HepG2 (cell line): ENCODE results near the gene COL18A1. TPM values are rescaled to one million over a fixed set of nuclear protein-coding genes. Genes with fewer than 3 reads are reported as not detected.

ENCODE experiments used
- ATAC-seq: fragments of 200-7000 bp; cut with Tn5 transposase; 3 replicates; pipeline ENCODE4 v1.9.1; 2020; ENCODE audit warnings: mild to moderate bottlenecking, moderate library complexity
- BruUV-seq: library from RNA; stranded (reverse); fragments of 400-500 nt; replicated peaks from 2 replicates; lab custom pipeline; 2021; lab: Mats Ljungman, UMichigan
- CTCF ChIA-PET: fragments of 300-600 bp; formaldehyde crosslinking; extraction: SDS; loops from one replicate; lab custom pipeline; 2021; ENCODE audit warnings: low total read pairs, inconsistent platforms, low intra/inter-chr PET ratio; lab: Yijun Ruan, JAX
- POLR2A ChIA-PET: fragments of 350-600 bp; sonication (Branson Sonifier 250); formaldehyde crosslinking; loops from one replicate; lab custom pipeline; 2020; ENCODE audit warnings: antibody characterized with exemption, inconsistent platforms; lab: Yijun Ruan, JAX
- DNase-seq: peaks from one replicate; pipeline ENCODE4 v3.0.0-alpha.2; 2015; ENCODE audit warnings: low spot score
- FAIRE-seq: peaks from 3 replicates; lab custom pipeline; 2011; peaks lifted over from hg19 to GRCh38; lab: Jason Lieb, UNC
- H2AFZ ChIP-seq: one replicate; pipeline ENCODE4 v1.6.1; 2011; ENCODE audit warnings: low read length, inconsistent platforms
- H3K27ac ChIP-seq: fragments of 300-600 bp; 3 replicates; pipeline ENCODE4 v1.8.0; 2011; ENCODE audit warnings: mixed run types, mild to moderate bottlenecking, mixed read lengths, low read length, inconsistent platforms; ENCODE audit not compliant: insufficient read depth; ENCODE audit errors: extremely low read length
- H3K27me3 ChIP-seq, 2 experiments: fragments of 200-600 bp in 1 of 2; 2 replicates in 1 of 2; 3 replicates in 1 of 2; pipeline versions ENCODE4 v1.6.0 to v1.8.0; 2011; ENCODE audit warnings: low read length in 2 of 2, mild to moderate bottlenecking in 2 of 2, moderate library complexity in 2 of 2, inconsistent platforms in 1 of 2; ENCODE audit not compliant: insufficient read depth in 2 of 2, control insufficient read depth in 1 of 2
- H3K36me3 ChIP-seq, 2 experiments: fragments of 200-600 bp in 1 of 2; replicated peaks in 1 of 2; 2 replicates in 1 of 2; 3 replicates in 1 of 2; pipeline versions ENCODE4 v1.5.1 to v1.8.0; 2011; ENCODE audit warnings: low read length in 2 of 2, inconsistent platforms in 1 of 2; ENCODE audit not compliant: insufficient read depth in 2 of 2, control insufficient read depth in 1 of 2
- H3K4me1 ChIP-seq: 2 replicates; pipeline ENCODE4 v1.5.1; 2012; ENCODE audit warnings: low read length, inconsistent platforms; ENCODE audit not compliant: insufficient read depth
- H3K4me2 ChIP-seq: 2 replicates; pipeline ENCODE4 v1.6.0; 2011; ENCODE audit warnings: low read depth, low read length, inconsistent platforms
- H3K4me3 ChIP-seq, 3 experiments: fragments of 200-600 bp in 1 of 3; sonication (generic), shearing (Covaris generic) in 1 of 3; replicated peaks in 1 of 3; 2 replicates each; pipeline ENCODE4 v1.5.1; 2011 to 2016; ENCODE audit warnings: low read length in 3 of 3, inconsistent platforms in 2 of 3, low read depth in 2 of 3, mild to moderate bottlenecking in 2 of 3, control low read depth in 1 of 3, mixed read lengths in 1 of 3; ENCODE audit not compliant: insufficient read depth in 1 of 3
- H3K79me2 ChIP-seq: one replicate; pipeline ENCODE4 v1.6.1; 2011; ENCODE audit warnings: low read length, inconsistent platforms; ENCODE audit not compliant: insufficient read depth
- H3K9ac ChIP-seq: 2 replicates; pipeline ENCODE4 v1.6.0; 2011; ENCODE audit warnings: mild to moderate bottlenecking, low read depth, low read length, inconsistent platforms; ENCODE audit not compliant: insufficient read depth
- H3K9me3 ChIP-seq: 2 replicates; pipeline ENCODE4 v1.5.1; 2012; ENCODE audit warnings: mild to moderate bottlenecking, low read length
- H4K20me1 ChIP-seq: 2 replicates; pipeline ENCODE4 v1.6.0; 2011; ENCODE audit warnings: inconsistent platforms, mild to moderate bottlenecking, low read length, moderate library complexity; ENCODE audit not compliant: insufficient read depth
- CREM ChIP-seq, 2 experiments: sonication (generic) in 1 of 2; formaldehyde crosslinking in 1 of 2; IDR thresholded peaks; 2 replicates each; pipeline versions ENCODE4 v1.4.0 to v1.6.1; 2016 to 2020; ENCODE audit warnings: antibody characterized with exemption in 1 of 2, mild to moderate bottlenecking in 1 of 2, missing genetic modification reagents in 1 of 2
- GTF2F1 ChIP-seq: fragments of 150-350 bp; IDR thresholded peaks from 2 replicates; pipeline ENCODE4 v1.6.1; 2014; ENCODE audit warnings: low read length
- MEIS1 ChIP-seq: sonication (generic); formaldehyde crosslinking; IDR thresholded peaks from 2 replicates; pipeline ENCODE4 v1.9.0; 2021; ENCODE audit warnings: mild to moderate bottlenecking, missing genetic modification reagents, moderate library complexity, borderline replicate concordance
- NFYB ChIP-seq: sonication (generic); formaldehyde crosslinking; IDR thresholded peaks from 2 replicates; pipeline ENCODE4 v1.4.0; 2020; ENCODE audit warnings: missing genetic modification reagents
- THRA ChIP-seq: sonication (generic); formaldehyde crosslinking; IDR thresholded peaks from 2 replicates; pipeline ENCODE4 v1.4.0; 2020; ENCODE audit warnings: missing genetic modification reagents, borderline replicate concordance
- ZFP36 ChIP-seq: fragments of 150-350 bp; IDR thresholded peaks from 2 replicates; pipeline ENCODE4 v1.6.1; 2018; ENCODE audit warnings: borderline replicate concordance, low read length, low read depth; ENCODE audit not compliant: partially characterized antibody
- ZNF230 ChIP-seq: sonication (generic); formaldehyde crosslinking; IDR thresholded peaks from 2 replicates; pipeline ENCODE4 v1.4.0; 2020; ENCODE audit warnings: mild to moderate bottlenecking, missing genetic modification reagents
- ZNF468 ChIP-seq: sonication (generic); formaldehyde crosslinking; IDR thresholded peaks from 2 replicates; pipeline ENCODE4 v1.8.0; 2022; ENCODE audit warnings: mild to moderate bottlenecking, moderate library complexity, missing genetic modification reagents
- ZNF720 ChIP-seq: sonication (generic); formaldehyde crosslinking; IDR thresholded peaks from 2 replicates; pipeline ENCODE4 v1.4.0; 2020; ENCODE audit warnings: missing genetic modification reagents
- WGBS: methylation state at CpG from one replicate; pipeline ENCODE4 v1.1.6; 2017; ENCODE audit warnings: low lambda C conversion rate; 5-methylcytosine and 5-hydroxymethylcytosine counted together
- in situ Hi-C: cut with HindIII; loops from 2 replicates; pipeline ENCODE4 v1.10.0; 2017; ENCODE audit warnings: low pct_unique_long_range_greater_than_20kb; ENCODE audit not compliant: extremely low pct_ligation_motif_present
- intact Hi-C: fragments of 100-400 bp; cut with micrococcal nuclease; formaldehyde crosslinking; loops from one replicate; pipeline ENCODE4 v1.10.0; 2022; ENCODE audit not compliant: unreplicated experiment
- polyA plus RNA-seq, 8 experiments: library from polyadenylated mRNA; depleted of rRNA in 3 of 8; stranded (reverse) in 7 of 8; unstranded in 1 of 8; fragments of >200 nt; fragmentation: Illumina TruSeq in 4 of 8; extraction: Trizol in 4 of 8; gene quantifications; 2 replicates each; pipeline versions ENCODE4 v1.2.1 to v1.2.3, GENCODE V29; 2011 to 2016; ENCODE audit warnings: low read depth in 4 of 8, missing spikeins in 1 of 8, mixed read lengths in 1 of 8; ENCODE audit not compliant: insufficient read depth in 1 of 8
- total RNA-seq, 5 experiments: library from RNA; depleted of rRNA; stranded (reverse); fragments of >200 nt; fragmentation: Illumina TruSeq; extraction: Trizol; gene quantifications; 2 replicates each; pipeline ENCODE4 v1.2.3, GENCODE V29; 2016; ENCODE audit warnings: low read depth in 1 of 5

COL18A1 gene
- total and polyA plus RNA-seq, 2 of the 13 experiments (the other 11 are each of a cell fraction or from before 2014, with no cell fraction given), result 79.0 to 102 TPM

DNA sequence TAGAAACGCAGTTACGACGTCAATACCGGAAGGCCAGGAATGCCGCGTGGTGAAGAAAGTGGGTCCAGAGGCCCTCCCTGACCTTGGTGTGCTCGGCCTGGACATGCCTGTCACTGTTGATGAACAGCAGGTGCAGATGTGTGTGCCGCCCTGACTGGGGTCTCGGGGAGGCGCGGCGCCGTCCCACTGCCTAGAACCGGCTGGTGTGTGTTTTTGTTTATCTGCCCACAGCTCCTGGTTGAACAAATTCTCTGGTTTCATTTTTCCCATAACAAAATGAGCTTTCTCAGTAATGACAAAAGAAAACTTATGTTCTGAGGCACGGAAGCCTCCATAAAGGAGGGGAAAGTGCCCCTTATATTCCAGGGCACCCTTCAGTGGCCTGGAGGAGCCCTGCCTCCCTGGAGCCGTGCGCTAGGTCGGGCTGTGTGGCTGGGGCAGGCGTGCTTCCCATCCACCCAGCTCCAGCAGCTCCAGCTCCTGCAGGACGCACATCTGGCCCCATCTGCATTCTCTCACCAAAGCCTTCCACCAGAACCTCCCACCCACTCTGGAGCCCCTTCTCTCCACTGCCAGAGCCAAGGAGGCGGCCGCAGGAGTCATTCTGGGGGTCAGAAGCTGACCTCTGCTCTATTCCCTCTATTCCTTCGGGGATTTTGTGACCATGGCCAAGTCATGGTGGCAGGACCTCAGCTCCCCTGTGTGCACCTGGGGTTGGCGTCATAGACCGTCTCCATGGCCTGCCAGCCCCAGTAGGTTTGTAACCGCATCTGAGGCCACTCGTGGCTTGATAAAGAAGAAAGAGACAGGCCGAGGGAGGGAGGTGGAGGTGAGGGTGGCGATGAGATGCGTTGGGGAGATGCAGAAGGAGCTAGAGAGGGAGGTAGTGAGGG, 20.1 kb upstream of the COL18A1 start:
- no peak overlapping the region for H3K27ac ChIP-seq
- BruUV-seq, result no TSS peak

More for the DNA sequence above, 20.1 kb upstream of the COL18A1 start:
- Histone ChIP-seq H4K20me1 (no peaks in the 10 kb centered on the region), H3K36me3 (no peaks in the 10 kb centered on the region), H3K4me3 (no peak overlapping the region), H3K9ac (no peak overlapping the region), H3K4me2 (no peak overlapping the region), H3K9me3 (no peaks in the 10 kb centered on the region), H3K27me3 (peaks cover 2 to 48% of the 10 kb centered on the region in 2 experiments), H3K79me2 (no peaks in the 10 kb centered on the region), H3K4me1 (peaks cover 65% of the 10 kb centered on the region), H2AFZ (no peak overlapping the region)
- no peak for DNase-seq
- POLR2A ChIA-PET, result interaction anchor here (0.7 kb wide), 1 partner anchor 26 kb away, joined by 3 read pairs; no protein-coding TSS in a partner anchor
- no peak for TF ChIP-seq ZFP36
- no peak for TF ChIP-seq CREM (IDR thresholded peaks at IDR 0.05)
- TF ChIP-seq CREM (CRISPR knock-in tag; IDR thresholded peaks at IDR 0.05), result no peak
- no peak for TF ChIP-seq THRA
- no peak for TF ChIP-seq ZNF720 (CRISPR knock-in tag)
- TF ChIP-seq ZNF230 (CRISPR knock-in tag), result no peak
- no peak for TF ChIP-seq GTF2F1
- no peak for TF ChIP-seq NFYB (CRISPR knock-in tag)
- TF ChIP-seq MEIS1 (CRISPR knock-in tag), result no peak
- TF ChIP-seq ZNF468 (CRISPR knock-in tag), result no peak
- no peak for ATAC-seq
- 76% methylated on average over 27 of the region's 30 CpGs for WGBS
- CTCF ChIA-PET, result no interaction called here
- in situ Hi-C loops (no loop called here), intact Hi-C loops (no loop called here)
- no peak for FAIRE-seq
